CD8-positive, alpha-beta memory T cell (primary cell): ENCODE measurements around the gene AMZ1. TPM values are rescaled to one million over a fixed set of nuclear protein-coding genes. Genes with fewer than 3 reads are reported as not detected.

Experiments used
- CTCF ChIA-PET: fragments of 350-600 bp; sonication (Branson Sonifier 250); formaldehyde crosslinking; loops from one replicate; lab custom pipeline; 2021; ENCODE audit warnings: antibody characterized with exemption; lab: Charles Lee
- POLR2A ChIA-PET: fragments of 350-600 bp; sonication (Branson Sonifier 250); formaldehyde crosslinking; loops from one replicate; lab custom pipeline; 2021; ENCODE audit warnings: antibody characterized with exemption; lab: Charles Lee
- DNase-seq, 5 donors: peaks; one replicate each; pipeline versions ENCODE4 v3.0.0 to v3.0.0-alpha.2; 2020 to 2022; ENCODE audit warnings: mixed read lengths in 1 of 5
- H3K27ac ChIP-seq: one replicate; pipeline ENCODE4 v1.7.0; 2013; ENCODE audit warnings: low read depth, mild to moderate bottlenecking, low read length, moderate library complexity
- H3K27me3 ChIP-seq: 2 replicates; pipeline ENCODE4 v1.7.0; 2013; ENCODE audit warnings: low read length, mild to moderate bottlenecking; ENCODE audit not compliant: insufficient read depth, poor library complexity, severe bottlenecking
- H3K36me3 ChIP-seq: 2 replicates; pipeline ENCODE4 v1.7.0; 2013; ENCODE audit warnings: mild to moderate bottlenecking, low read length, moderate library complexity; ENCODE audit not compliant: insufficient read depth
- H3K4me1 ChIP-seq: 2 replicates; pipeline ENCODE4 v1.7.0; 2013; ENCODE audit warnings: mild to moderate bottlenecking, low read length, moderate library complexity; ENCODE audit not compliant: insufficient read depth
- H3K4me3 ChIP-seq: 2 replicates; pipeline ENCODE4 v1.7.0; 2013; ENCODE audit warnings: mild to moderate bottlenecking, low read length
- H3K9me3 ChIP-seq: 2 replicates; pipeline ENCODE4 v1.7.0; 2013; ENCODE audit warnings: mild to moderate bottlenecking, low read length
- H3K27ac Mint-ChIP-seq, 8 donors: one replicate each; pipeline ENCODE4 v1.8.0; 2020 to 2021; ENCODE audit warnings: mixed read lengths in 8 of 8, mild to moderate bottlenecking in 6 of 8, inconsistent platforms in 3 of 8, moderate library complexity in 3 of 8
- H3K27me3 Mint-ChIP-seq, 2 donors: one replicate each; pipeline ENCODE4 v1.8.0; 2020 to 2021; ENCODE audit warnings: mixed read lengths in 2 of 2, mild to moderate bottlenecking in 1 of 2, moderate library complexity in 1 of 2
- H3K36me3 Mint-ChIP-seq, 3 donors: one replicate each; pipeline ENCODE4 v1.8.0; 2020 to 2021; ENCODE audit warnings: mixed read lengths in 3 of 3, inconsistent platforms in 1 of 3, mild to moderate bottlenecking in 1 of 3
- H3K4me1 Mint-ChIP-seq, 3 donors: one replicate each; pipeline ENCODE4 v1.8.0; 2020 to 2021; ENCODE audit warnings: mixed read lengths in 3 of 3, inconsistent platforms in 1 of 3, mild to moderate bottlenecking in 1 of 3
- H3K4me3 Mint-ChIP-seq, 7 donors: one replicate each; pipeline ENCODE4 v1.8.0; 2020 to 2021; ENCODE audit warnings: mixed read lengths in 7 of 7, mild to moderate bottlenecking in 6 of 7, moderate library complexity in 4 of 7, inconsistent platforms in 2 of 7
- H3K9me3 Mint-ChIP-seq, 5 donors: one replicate each; pipeline ENCODE4 v1.8.0; 2020 to 2022; ENCODE audit warnings: mixed read lengths in 5 of 5, mild to moderate bottlenecking in 3 of 5, moderate library complexity in 2 of 5, inconsistent platforms in 1 of 5
- polyA plus RNA-seq: library from polyadenylated mRNA; unstranded; fragments of 300-500 nt; fragmentation: Illumina TruSeq; gene quantifications from one replicate; pipeline ENCODE4 v1.2.3, GENCODE V29; 2021
- total RNA-seq, 2 experiments: library from RNA; stranded (reverse); gene quantifications; one replicate each; pipeline ENCODE4 v1.2.3, GENCODE V29; 2021

AMZ1 gene
- total and polyA plus RNA-seq, 3 experiments from 2014 or later: 0.07 to 0.08 TPM; not detected in 1

DNA sequence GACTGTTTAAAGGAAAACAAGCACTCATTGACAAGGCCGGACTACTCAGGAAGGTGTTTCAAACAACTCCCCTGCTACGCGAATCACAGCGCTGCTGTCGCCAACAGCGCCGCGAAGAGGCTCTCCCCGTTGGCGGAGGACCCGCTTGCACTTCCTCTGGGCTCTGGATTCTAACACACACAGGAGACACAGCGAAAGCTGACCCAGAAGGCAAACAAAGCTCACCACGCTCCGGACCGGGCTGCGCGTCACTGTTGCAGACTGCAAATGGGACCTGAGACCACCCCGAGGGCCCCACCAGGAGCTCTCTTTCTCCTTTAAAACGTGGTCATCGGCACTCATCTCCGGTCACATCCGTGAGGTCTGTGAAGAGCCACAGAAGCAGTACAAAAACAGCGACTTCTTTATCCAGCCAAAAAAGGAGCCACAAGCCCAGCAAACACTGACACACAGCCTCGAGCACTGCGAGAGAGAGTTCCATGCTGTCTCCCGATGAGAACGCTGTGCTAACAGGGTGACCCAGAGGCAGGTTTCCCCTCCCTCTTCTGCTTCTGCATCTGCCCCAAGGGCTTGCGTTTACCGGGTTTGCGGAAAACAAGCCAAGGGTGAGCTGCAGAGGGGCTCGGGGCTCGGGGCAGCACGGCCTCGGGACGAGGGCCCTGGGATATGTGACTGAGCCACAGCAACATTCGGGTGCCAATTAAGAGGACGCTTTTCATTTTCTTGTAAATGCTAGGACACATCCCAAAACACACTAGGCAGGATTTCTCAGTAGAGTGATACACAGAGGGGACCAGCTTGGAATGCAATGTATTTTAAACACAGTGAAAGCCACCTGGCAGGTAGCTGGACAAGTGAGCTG lies 41.3 kb downstream of the AMZ1 start:
- H3K36me3 Mint-ChIP-seq: peaks cover 0 to 50% (median 7%) of the 10 kb centered on the region in 3 donors
- H3K4me3 ChIP-seq: no peak overlapping the region
- peaks cover 0 to 23% (median 1%) of the 10 kb centered on the region in 3 donors for H3K4me1 Mint-ChIP-seq
- no peaks in the 10 kb centered on the region for H3K27me3 Mint-ChIP-seq
- no peak overlapping the region for H3K27ac Mint-ChIP-seq
- CTCF ChIA-PET: interaction anchor here (1.4 kb wide), 1 partner anchor 10 kb away, joined by 4 read pairs; no protein-coding TSS in a partner anchor
- no peak overlapping the region for H3K27ac ChIP-seq
- POLR2A ChIA-PET: no interaction called here
- no peaks in the 10 kb centered on the region for H3K4me1 ChIP-seq
- H3K9me3 ChIP-seq: no peaks in the 10 kb centered on the region
- H3K27me3 ChIP-seq: no peaks in the 10 kb centered on the region
- no peaks in the 10 kb centered on the region for H3K9me3 Mint-ChIP-seq
- no peak overlapping the region for H3K4me3 Mint-ChIP-seq
- no peak for DNase-seq
- H3K36me3 ChIP-seq: peaks cover 9% of the 10 kb centered on the region

DNA sequence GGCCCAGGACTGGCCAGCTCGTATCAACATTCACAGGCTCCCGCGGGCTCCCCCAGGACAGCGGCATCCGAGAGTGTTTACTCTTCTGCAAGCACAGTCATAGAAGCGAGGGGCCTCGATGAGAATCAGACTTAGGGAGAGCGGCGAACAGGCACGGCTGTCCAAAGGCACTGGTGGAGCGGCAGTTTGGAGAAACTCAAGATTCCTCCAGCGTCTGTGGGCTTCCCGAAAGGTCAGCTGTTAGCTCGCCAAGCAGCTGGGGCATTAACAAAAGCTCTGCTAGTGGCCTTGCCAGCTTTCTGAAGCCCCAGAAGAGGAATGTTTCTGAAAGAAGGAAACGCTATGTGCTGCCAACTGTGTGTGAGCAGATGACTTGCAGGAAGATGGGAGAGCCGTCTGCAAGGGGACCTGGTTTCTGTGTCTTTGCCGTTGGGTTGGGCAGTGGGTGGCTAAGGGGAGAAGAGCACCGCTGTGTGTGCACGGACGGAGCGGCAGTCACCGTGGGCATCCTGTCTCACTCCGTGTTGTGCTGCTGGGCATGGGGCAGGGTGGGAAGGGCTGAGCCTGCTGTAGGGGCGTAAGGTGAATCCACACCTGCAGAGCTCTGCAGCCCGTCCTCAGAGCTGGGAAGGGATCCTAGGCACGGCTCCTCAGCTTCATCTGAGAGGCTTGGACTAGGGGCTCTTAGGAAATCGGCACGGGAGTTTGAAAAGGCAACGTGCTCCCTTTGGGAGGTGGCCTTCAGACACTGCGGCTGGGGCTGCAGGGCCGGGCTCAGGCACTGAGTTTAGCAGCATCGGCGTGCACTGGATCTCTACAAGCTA lies 42.1 kb downstream of the AMZ1 start:
- peaks cover 0 to 29% (median 3%) of the 10 kb centered on the region in 3 donors for H3K4me1 Mint-ChIP-seq
- H3K27ac Mint-ChIP-seq: no peak overlapping the region
- no peak overlapping the region for H3K4me3 Mint-ChIP-seq
- peaks cover 0 to 2% of the 10 kb centered on the region in 2 donors for H3K27me3 Mint-ChIP-seq
- DNase-seq: no peak
- no peaks in the 10 kb centered on the region for H3K4me1 ChIP-seq
- H3K9me3 Mint-ChIP-seq: no peaks in the 10 kb centered on the region
- CTCF ChIA-PET: interaction anchor here (1.1 to 2.4 kb wide), 3 partner anchors 11 to 278 kb away, joined by 3 to 5 read pairs (median 4); no protein-coding TSS in a partner anchor
- peaks cover 0 to 48% (median 7%) of the 10 kb centered on the region in 3 donors for H3K36me3 Mint-ChIP-seq
- no peaks in the 10 kb centered on the region for H3K9me3 ChIP-seq
- no peaks in the 10 kb centered on the region for H3K27me3 ChIP-seq
- peaks cover 9% of the 10 kb centered on the region for H3K36me3 ChIP-seq
- no peak overlapping the region for H3K27ac ChIP-seq
- POLR2A ChIA-PET: no interaction called here
- H3K4me3 ChIP-seq: no peak overlapping the region

DNA sequence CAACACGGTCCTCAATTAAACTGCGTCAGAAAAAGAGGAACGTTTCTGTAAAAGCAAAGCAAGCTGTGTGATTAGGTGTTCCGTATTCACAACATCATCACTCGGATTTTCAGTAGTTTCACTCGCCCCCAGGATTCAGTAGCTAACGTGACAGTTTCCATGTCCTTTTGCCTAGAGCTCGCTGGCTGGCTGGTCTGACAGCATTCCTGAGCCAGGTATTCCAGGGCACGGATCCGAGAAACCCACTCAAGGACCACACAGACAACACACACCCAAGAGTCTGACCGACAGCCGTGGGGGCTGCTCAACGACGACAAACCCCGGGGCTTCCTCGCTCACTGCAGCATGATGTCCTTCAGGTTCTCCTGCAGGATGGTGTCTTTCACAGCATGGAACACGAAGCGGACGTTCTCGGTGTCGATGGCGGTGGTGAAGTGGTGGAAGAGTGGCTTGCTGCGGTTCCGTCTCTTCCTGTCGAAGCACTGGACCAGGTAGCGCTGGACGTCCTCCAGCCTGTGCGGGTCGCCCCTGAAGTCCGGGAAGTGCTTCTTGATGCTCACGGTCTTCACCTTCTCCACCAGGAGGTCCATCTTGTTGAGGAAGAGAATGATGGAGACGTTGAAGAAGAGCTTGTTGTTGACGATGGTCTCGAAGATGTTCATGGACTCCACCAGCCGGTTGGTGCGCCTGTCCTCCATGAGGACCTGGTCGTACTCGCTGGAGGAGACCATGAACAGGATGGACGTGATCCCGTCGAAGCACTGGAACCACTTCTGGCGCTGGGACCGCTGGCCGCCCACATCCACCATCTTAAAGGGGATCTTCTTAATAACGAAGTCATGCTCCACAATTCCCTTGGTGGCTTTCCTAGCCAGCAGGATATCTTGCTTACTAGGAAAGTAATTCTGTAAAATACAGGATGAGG lies 43.1 kb downstream of the AMZ1 start:
- ChIA-PET CTCF (interaction anchor here (0.6 to 2.4 kb wide), 3 partner anchors 21 to 1341 kb away, joined by 3 to 5 read pairs (median 3); no protein-coding TSS in a partner anchor), POLR2A (no interaction called here)
- no peak overlapping the region for H3K27ac ChIP-seq
- peaks cover 9% of the 10 kb centered on the region for H3K36me3 ChIP-seq
- Mint-ChIP-seq H3K4me1 (peaks cover 0 to 38% (median 4%) of the 10 kb centered on the region in 3 donors), H3K36me3 (peaks cover 0 to 44% (median 9%) of the 10 kb centered on the region in 3 donors), H3K4me3 (no peak overlapping the region), H3K27me3 (peaks cover 0 to 2% of the 10 kb centered on the region in 2 donors), H3K27ac (peak overlapping the region in 2 of 8 donors; percentile 3 to 32), H3K9me3 (no peaks in the 10 kb centered on the region)
- H3K9me3 ChIP-seq: no peaks in the 10 kb centered on the region
- no peak overlapping the region for H3K4me3 ChIP-seq
- no peak for DNase-seq
- no peaks in the 10 kb centered on the region for H3K27me3 ChIP-seq
- no peaks in the 10 kb centered on the region for H3K4me1 ChIP-seq

DNA sequence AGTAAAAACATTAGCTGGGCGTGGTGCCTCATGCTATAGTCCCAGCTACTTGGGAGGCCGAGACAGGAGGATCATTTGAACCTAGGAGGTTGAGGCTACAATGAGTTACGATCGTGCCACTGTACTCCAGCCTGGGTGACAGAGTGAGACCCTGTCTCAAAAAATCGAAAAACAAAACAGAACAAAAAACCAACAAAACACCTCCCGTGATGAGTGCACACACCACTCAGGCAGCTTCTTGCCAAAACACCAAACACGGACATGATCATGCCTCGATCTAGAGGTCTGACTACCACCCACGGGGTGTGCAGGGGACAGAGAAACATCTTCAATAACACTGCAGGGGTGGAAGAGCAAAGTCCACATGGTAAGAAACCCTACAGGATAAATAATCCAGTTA lies 44.4 kb downstream of the AMZ1 start:
- Mint-ChIP-seq H3K4me3 (no peak overlapping the region), H3K9me3 (no peaks in the 10 kb centered on the region), H3K4me1 (peaks cover 0 to 38% (median 6%) of the 10 kb centered on the region in 3 donors), H3K27me3 (peaks cover 0 to 2% of the 10 kb centered on the region in 2 donors), H3K27ac (peak overlapping the region in 2 of 8 donors; percentile 6 to 35), H3K36me3 (peaks cover 0 to 39% (median 9%) of the 10 kb centered on the region in 3 donors)
- CTCF ChIA-PET: no interaction called here
- Histone ChIP-seq H3K9me3 (no peaks in the 10 kb centered on the region), H3K36me3 (peaks cover 9% of the 10 kb centered on the region), H3K27ac (peak overlapping the region; percentile 35), H3K4me3 (no peak overlapping the region), H3K4me1 (no peaks in the 10 kb centered on the region), H3K27me3 (no peaks in the 10 kb centered on the region)
- POLR2A ChIA-PET: no interaction called here
- no peak for DNase-seq

DNA sequence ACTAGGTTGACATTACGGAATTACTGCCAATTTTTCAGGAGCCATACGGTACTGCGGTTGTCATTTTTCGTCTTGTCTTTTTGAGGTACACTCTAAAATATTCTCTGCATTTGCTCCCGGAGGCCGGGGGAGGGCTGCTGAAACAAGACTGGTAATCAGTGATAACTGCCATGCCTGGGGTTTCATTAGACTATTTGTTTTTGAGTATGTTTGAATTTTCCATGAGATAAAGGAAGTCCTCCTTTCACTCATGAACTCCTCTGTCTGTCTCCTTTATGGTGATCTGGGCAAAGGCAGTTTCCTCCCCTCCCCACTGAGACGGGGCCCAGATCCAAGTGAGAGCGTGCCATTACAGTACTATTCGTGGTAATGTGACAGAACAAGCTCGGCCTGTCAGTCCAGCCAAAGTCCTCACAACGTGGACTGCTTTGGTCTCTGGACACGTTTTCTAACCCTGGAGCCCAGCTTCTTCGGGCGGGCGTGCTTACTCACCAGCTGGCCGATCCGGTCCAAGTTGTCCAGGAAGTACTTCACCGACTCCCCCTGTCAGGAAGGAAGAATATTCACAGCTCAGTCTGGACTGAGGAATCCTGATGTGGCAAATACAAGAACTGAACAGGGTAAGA lies 45.1 kb downstream of the AMZ1 start:
- peak overlapping the region in 1 of 8 donors; percentile 50 for H3K27ac Mint-ChIP-seq
- CTCF ChIA-PET: no interaction called here

DNA sequence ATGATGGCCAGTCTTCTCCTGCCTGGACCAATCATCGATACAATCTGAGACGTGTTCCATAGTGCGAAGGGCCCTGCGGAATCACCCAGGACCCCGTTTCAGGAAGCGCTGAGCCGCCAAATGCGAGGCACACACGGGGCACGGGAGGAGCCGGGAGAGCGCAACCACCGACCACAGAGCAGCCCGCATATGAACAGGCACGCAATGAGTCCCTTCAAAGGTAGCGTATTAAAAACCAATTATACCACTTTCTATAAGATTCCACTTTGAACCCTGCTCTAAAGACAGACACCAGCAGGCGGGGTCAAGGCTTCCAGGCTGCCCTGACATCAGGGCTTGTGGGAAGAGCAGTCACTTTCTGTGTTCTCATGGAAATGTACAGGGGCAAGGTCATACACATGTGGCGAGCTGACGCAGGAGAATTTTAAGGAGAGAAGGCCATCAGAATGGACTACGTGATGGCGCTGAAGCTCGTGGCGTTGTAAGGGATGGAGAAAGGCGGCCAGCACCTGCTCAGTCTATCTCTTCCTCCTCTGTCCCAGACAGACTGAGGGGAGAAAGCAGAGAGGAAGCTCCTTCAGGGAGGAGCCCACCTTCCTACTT lies 46.2 kb downstream of the AMZ1 start:
- Mint-ChIP-seq H3K27ac (peak overlapping the region in 2 of 8 donors; percentile 53 to 76), H3K36me3 (peaks cover 0 to 38% (median 7%) of the 10 kb centered on the region in 3 donors), H3K9me3 (no peaks in the 10 kb centered on the region), H3K27me3 (peaks cover 0 to 2% of the 10 kb centered on the region in 2 donors), H3K4me1 (peaks cover 0 to 38% (median 6%) of the 10 kb centered on the region in 3 donors), H3K4me3 (no peak overlapping the region)
- Histone ChIP-seq H3K27me3 (no peaks in the 10 kb centered on the region), H3K27ac (no peak overlapping the region), H3K9me3 (no peaks in the 10 kb centered on the region), H3K36me3 (peaks cover 9% of the 10 kb centered on the region), H3K4me1 (no peaks in the 10 kb centered on the region), H3K4me3 (no peak overlapping the region)
- POLR2A ChIA-PET: no interaction called here
- CTCF ChIA-PET: no interaction called here
- DNase-seq: no peak

More for the DNA sequence above, 45.1 kb downstream of the AMZ1 start:
- Histone ChIP-seq H3K4me3 (no peak overlapping the region), H3K9me3 (no peaks in the 10 kb centered on the region), H3K4me1 (no peaks in the 10 kb centered on the region), H3K27ac (peak overlapping the region; percentile 35), H3K27me3 (no peaks in the 10 kb centered on the region), H3K36me3 (peaks cover 9% of the 10 kb centered on the region)
- POLR2A ChIA-PET: no interaction called here
- H3K9me3 Mint-ChIP-seq: no peaks in the 10 kb centered on the region
- peaks cover 0 to 39% (median 9%) of the 10 kb centered on the region in 3 donors for H3K36me3 Mint-ChIP-seq
- no peak overlapping the region for H3K4me3 Mint-ChIP-seq
- peaks cover 0 to 38% (median 6%) of the 10 kb centered on the region in 3 donors for H3K4me1 Mint-ChIP-seq
- DNase-seq: no peak
- peaks cover 0 to 2% of the 10 kb centered on the region in 2 donors for H3K27me3 Mint-ChIP-seq
